ENCODE data around the gene KCNIP1.

DNA sequence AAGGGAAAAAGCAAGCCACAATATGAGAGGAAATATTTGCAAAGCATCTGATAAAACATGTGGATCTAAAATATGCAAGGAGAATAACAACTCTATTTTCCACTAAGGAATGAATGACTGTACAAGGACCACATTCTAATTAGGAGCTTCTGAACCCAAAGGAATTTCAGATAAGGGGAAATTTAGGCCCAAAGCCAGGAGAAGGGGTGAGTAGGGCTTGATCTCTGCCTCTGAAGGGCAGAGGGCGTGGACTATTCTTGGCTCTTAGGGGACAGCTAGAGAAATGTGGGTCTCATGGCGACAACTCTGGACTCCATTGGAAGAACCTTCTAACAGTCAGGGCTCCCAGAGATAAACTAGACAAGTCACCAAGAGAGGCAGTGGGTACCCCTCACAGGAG lies 147.0 kb downstream of the KCNIP1 start:
- TF ChIP-seq POLR2AphosphoS5 (IDR thresholded peaks at IDR 0.05; ENCODE audit: low read depth): no peak
- TF ChIP-seq, protein P1, sequence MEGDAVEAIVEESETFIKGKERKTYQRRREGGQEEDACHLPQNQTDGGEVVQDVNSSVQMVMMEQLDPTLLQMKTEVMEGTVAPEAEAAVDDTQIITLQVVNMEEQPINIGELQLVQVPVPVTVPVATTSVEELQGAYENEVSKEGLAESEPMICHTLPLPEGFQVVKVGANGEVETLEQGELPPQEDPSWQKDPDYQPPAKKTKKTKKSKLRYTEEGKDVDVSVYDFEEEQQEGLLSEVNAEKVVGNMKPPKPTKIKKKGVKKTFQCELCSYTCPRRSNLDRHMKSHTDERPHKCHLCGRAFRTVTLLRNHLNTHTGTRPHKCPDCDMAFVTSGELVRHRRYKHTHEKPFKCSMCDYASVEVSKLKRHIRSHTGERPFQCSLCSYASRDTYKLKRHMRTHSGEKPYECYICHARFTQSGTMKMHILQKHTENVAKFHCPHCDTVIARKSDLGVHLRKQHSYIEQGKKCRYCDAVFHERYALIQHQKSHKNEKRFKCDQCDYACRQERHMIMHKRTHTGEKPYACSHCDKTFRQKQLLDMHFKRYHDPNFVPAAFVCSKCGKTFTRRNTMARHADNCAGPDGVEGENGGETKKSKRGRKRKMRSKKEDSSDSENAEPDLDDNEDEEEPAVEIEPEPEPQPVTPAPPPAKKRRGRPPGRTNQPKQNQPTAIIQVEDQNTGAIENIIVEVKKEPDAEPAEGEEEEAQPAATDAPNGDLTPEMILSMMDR (IDR thresholded peaks at IDR 0.05; ENCODE audit: insufficient read depth, low read length): no peak
- TF ChIP-seq, protein P2, sequence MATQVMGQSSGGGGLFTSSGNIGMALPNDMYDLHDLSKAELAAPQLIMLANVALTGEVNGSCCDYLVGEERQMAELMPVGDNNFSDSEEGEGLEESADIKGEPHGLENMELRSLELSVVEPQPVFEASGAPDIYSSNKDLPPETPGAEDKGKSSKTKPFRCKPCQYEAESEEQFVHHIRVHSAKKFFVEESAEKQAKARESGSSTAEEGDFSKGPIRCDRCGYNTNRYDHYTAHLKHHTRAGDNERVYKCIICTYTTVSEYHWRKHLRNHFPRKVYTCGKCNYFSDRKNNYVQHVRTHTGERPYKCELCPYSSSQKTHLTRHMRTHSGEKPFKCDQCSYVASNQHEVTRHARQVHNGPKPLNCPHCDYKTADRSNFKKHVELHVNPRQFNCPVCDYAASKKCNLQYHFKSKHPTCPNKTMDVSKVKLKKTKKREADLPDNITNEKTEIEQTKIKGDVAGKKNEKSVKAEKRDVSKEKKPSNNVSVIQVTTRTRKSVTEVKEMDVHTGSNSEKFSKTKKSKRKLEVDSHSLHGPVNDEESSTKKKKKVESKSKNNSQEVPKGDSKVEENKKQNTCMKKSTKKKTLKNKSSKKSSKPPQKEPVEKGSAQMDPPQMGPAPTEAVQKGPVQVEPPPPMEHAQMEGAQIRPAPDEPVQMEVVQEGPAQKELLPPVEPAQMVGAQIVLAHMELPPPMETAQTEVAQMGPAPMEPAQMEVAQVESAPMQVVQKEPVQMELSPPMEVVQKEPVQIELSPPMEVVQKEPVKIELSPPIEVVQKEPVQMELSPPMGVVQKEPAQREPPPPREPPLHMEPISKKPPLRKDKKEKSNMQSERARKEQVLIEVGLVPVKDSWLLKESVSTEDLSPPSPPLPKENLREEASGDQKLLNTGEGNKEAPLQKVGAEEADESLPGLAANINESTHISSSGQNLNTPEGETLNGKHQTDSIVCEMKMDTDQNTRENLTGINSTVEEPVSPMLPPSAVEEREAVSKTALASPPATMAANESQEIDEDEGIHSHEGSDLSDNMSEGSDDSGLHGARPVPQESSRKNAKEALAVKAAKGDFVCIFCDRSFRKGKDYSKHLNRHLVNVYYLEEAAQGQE (IDR thresholded peaks at IDR 0.05; ENCODE audit: insufficient replicate concordance, low read depth): no peak

Measured in HL-60 (cell line).